ENCODE measurements around the gene RNF43. TPM values are rescaled to one million over a fixed set of nuclear protein-coding genes. Genes with fewer than 3 reads are reported as not detected.

Gene RNF43
- total and polyA plus RNA-seq, 2 of the 13 experiments (the other 11 are each of a cell fraction or from before 2014, with no cell fraction given): 31.0 to 53.4 TPM

GRCh38 chr17:58403311-58403710 is 14.0 kb downstream of the RNF43 start:
- intact Hi-C loops (cut with micrococcal nuclease; ENCODE audit: unreplicated experiment): no loop called here
- 93% methylated on average over 6 of the region's 6 CpGs for WGBS (ENCODE audit: low lambda C conversion rate)
- ChIA-PET POLR2A (interaction anchor here (0.7 to 3.9 kb wide), 3 partner anchors 9 to 34 kb away, joined by 3 to 31 read pairs (median 11); partner anchors contain the start of gene RNF43), CTCF (ENCODE audit: low intra/inter-chr PET ratio, low total read pairs) (no interaction called here)
- Histone ChIP-seq H3K4me1 (ENCODE audit: insufficient read depth, low read length) (peaks cover 100% of the 10 kb centered on the region), H2AFZ (ENCODE audit: low read length) (no peak overlapping the region), H3K27me3 (ENCODE audit: control insufficient read depth in 1 of 2, insufficient read depth in 2 of 2, low read length in 2 of 2) (no peaks in the 10 kb centered on the region), H3K4me3 (replicated peaks in 1 of 3; ENCODE audit: insufficient read depth in 1 of 3, low read depth in 2 of 3, low read length in 3 of 3) (no peak overlapping the region), H3K36me3 (replicated peaks in 1 of 2; ENCODE audit: control insufficient read depth in 1 of 2, insufficient read depth in 2 of 2, low read length in 2 of 2) (peaks cover 12 to 45% of the 10 kb centered on the region in 2 experiments), H3K9ac (ENCODE audit: insufficient read depth, low read depth, low read length) (no peak overlapping the region), H4K20me1 (ENCODE audit: insufficient read depth, low read length) (peaks cover 12% of the 10 kb centered on the region; the same call in 1 of the 2 replicates), H3K4me2 (ENCODE audit: low read depth, low read length) (no peak overlapping the region), H3K79me2 (ENCODE audit: insufficient read depth, low read length) (peaks cover 98% of the 10 kb centered on the region), H3K27ac (ENCODE audit: extremely low read length, insufficient read depth, low read length) (no peak overlapping the region), H3K9me3 (ENCODE audit: low read length) (no peaks in the 10 kb centered on the region)
- FAIRE-seq (no peak), ATAC-seq (no peak), DNase-seq (ENCODE audit: low spot score) (no peak)
- in situ Hi-C loops (cut with HindIII; ENCODE audit: extremely low pct_ligation_motif_present, low pct_unique_long_range_greater_than_20kb): no loop called here
- BruUV-seq (replicated peaks): no TSS peak
- no peak for TF ChIP-seq ZNF44 (CRISPR knock-in tag; IDR thresholded peaks at IDR 0.05)
- TF ChIP-seq ZBTB33 (CRISPR knock-in tag; IDR thresholded peaks at IDR 0.05): peak; percentile 90
- no peak for TF ChIP-seq ZNF432 (CRISPR knock-in tag; IDR thresholded peaks at IDR 0.05; ENCODE audit: borderline replicate concordance)
- no peak for TF ChIP-seq ZNF318 (CRISPR knock-in tag; IDR thresholded peaks at IDR 0.05)
- TF ChIP-seq KLF13 (CRISPR knock-in tag; IDR thresholded peaks at IDR 0.05): no peak
- no peak for TF ChIP-seq SKIL (CRISPR knock-in tag; IDR thresholded peaks at IDR 0.05; ENCODE audit: borderline replicate concordance)
